K562 (cell line): Measurements from ENCODE around the gene EHBP1L1. TPM values are rescaled to one million over a fixed set of nuclear protein-coding genes. Genes with fewer than 3 reads are reported as not detected.

Experiments
- ASH1L ChIP-seq: fragments of 450-650 bp; IDR thresholded peaks from 2 replicates; pipeline ENCODE4 v1.6.1; 2018; ENCODE audit warnings: borderline replicate concordance, mild to moderate bottlenecking, low read depth; ENCODE audit not compliant: partially characterized antibody
- ATF1 ChIP-seq, 2 experiments: fragments of 450-650 bp in 1 of 2; IDR thresholded peaks; 2 replicates each; pipeline ENCODE4 v1.6.1; 2016; ENCODE audit warnings: missing compliant biosample characterization in 1 of 2, missing genetic modification characterization in 1 of 2
- BDP1 ChIP-seq: IDR thresholded peaks from 3 replicates; pipeline ENCODE4 v1.6.1; 2011; ENCODE audit not compliant: insufficient read length, insufficient read depth
- BHLHE40 ChIP-seq: IDR thresholded peaks from 2 replicates; pipeline ENCODE4 v1.6.1; 2011; ENCODE audit warnings: low read length, improper control_type of control experiment
- CCAR2 ChIP-seq: fragments of 200-400 bp; formaldehyde crosslinking; IDR thresholded peaks from 2 replicates; pipeline ENCODE4 v1.6.1; 2017; ENCODE audit warnings: mild to moderate bottlenecking, low read depth, low read length
- EP400 ChIP-seq: fragments of 450-650 bp; IDR thresholded peaks from 2 replicates; pipeline ENCODE4 v1.6.1; 2017; ENCODE audit warnings: antibody characterized with exemption, mild to moderate bottlenecking, moderate library complexity
- FOXA3 ChIP-seq, 2 experiments: fragments of 450-650 bp in 1 of 2; sonication (generic) in 1 of 2; formaldehyde crosslinking; IDR thresholded peaks in 1 of 2; conservative IDR thresholded peaks in 1 of 2; 2 replicates each; pipeline versions ENCODE4 v1.4.0 to v1.8.0; 2020 to 2022; ENCODE audit warnings: mild to moderate bottlenecking in 2 of 2, missing genetic modification reagents in 1 of 2
- FOXP1 ChIP-seq: sonication (generic); formaldehyde crosslinking; IDR thresholded peaks from 2 replicates; pipeline ENCODE4 v1.8.0; 2022; ENCODE audit warnings: mild to moderate bottlenecking, missing genetic modification reagents
- HMGN3 ChIP-seq: IDR thresholded peaks from 2 replicates; pipeline ENCODE4 v1.6.1; 2011; ENCODE audit warnings: borderline replicate concordance, low read depth, mild to moderate bottlenecking, mixed read lengths, low read length; ENCODE audit not compliant: insufficient read length; ENCODE audit errors: extremely low read depth
- MEF2A ChIP-seq: IDR thresholded peaks from 2 replicates; pipeline ENCODE4 v1.6.1; 2011; ENCODE audit warnings: low read depth, mild to moderate bottlenecking, low read length, moderate library complexity; ENCODE audit not compliant: control insufficient read depth
- MLLT1 ChIP-seq, 2 experiments: fragments of 450-650 bp; IDR thresholded peaks; 2 replicates each; pipeline ENCODE4 v1.6.1; 2016
- MTA3 ChIP-seq: fragments of 450-650 bp; formaldehyde crosslinking; IDR thresholded peaks from 2 replicates; pipeline ENCODE4 v1.6.1; 2017; ENCODE audit warnings: mild to moderate bottlenecking, borderline replicate concordance
- NCOA1 ChIP-seq: fragments of 450-650 bp; IDR thresholded peaks from 2 replicates; pipeline ENCODE4 v1.6.1; 2016; ENCODE audit warnings: low read depth
- PRMT5 ChIP-seq: sonication (generic); formaldehyde crosslinking; IDR thresholded peaks from 2 replicates; pipeline ENCODE4 v1.5.0; 2020; ENCODE audit warnings: missing genetic modification reagents
- RFX7 ChIP-seq: fragments of 250-450 bp; sonication (Bioruptor Pico); IDR thresholded peaks from 2 replicates; pipeline ENCODE4 v1.5.1; 2021; ENCODE audit warnings: mild to moderate bottlenecking
- SAFB2 ChIP-seq: fragments of 200-400 bp; formaldehyde crosslinking; IDR thresholded peaks from 2 replicates; pipeline ENCODE4 v1.6.1; 2018; ENCODE audit warnings: borderline replicate concordance, low read length, low read depth, moderate library complexity; ENCODE audit not compliant: severe bottlenecking
- SIX5 ChIP-seq, 2 experiments: IDR thresholded peaks; 2 replicates each; pipeline ENCODE4 v1.6.1; 2011; ENCODE audit warnings: low read length in 2 of 2, borderline replicate concordance in 1 of 2, low read depth in 1 of 2, mild to moderate bottlenecking in 1 of 2, moderate library complexity in 1 of 2; ENCODE audit not compliant: insufficient read depth in 1 of 2
- ZNF134 ChIP-seq: fragments of 250-450 bp; sonication (Bioruptor Pico); conservative IDR thresholded peaks from 2 replicates; pipeline ENCODE4 v1.4.0; 2020
- ZNF3 ChIP-seq: fragments of 250-450 bp; sonication (Bioruptor Pico); IDR thresholded peaks from 2 replicates; pipeline ENCODE4 v1.5.0; 2021; ENCODE audit warnings: mild to moderate bottlenecking, moderate library complexity
- ZNF436 ChIP-seq: fragments of 250-450, 450-650 bp; sonication (Bioruptor Pico); formaldehyde crosslinking; IDR thresholded peaks from 2 replicates; pipeline ENCODE4 v1.7.0; 2020; ENCODE audit warnings: mild to moderate bottlenecking
- ZNF518B ChIP-seq: fragments of 250-450 bp; sonication (Bioruptor Pico); IDR thresholded peaks from 2 replicates; pipeline ENCODE4 v1.5.0; 2021; ENCODE audit warnings: mild to moderate bottlenecking, moderate library complexity
- ZNF668 ChIP-seq: fragments of 250-450 bp; sonication (Bioruptor Pico); IDR thresholded peaks from 2 replicates; pipeline ENCODE4 v1.8.0; 2022; ENCODE audit warnings: mild to moderate bottlenecking, inconsistent platforms
- polyA plus RNA-seq, 8 experiments: library from polyadenylated mRNA; depleted of rRNA in 4 of 8; stranded (reverse) in 5 of 8; unstranded in 3 of 8; fragments of >200 nt; fragmentation: Nextera tagmentation in 2 of 8; fragmentation: Illumina TruSeq in 1 of 8; extraction: Ambion mirVana in 2 of 8; extraction: Trizol in 1 of 8; gene quantifications; 2 replicates each; pipeline versions ENCODE4 v1.2.1 to v1.2.3, GENCODE V29; 2011 to 2014; ENCODE audit warnings: inconsistent platforms in 1 of 8, missing spikeins in 1 of 8
- total RNA-seq, 7 experiments: library from RNA; depleted of rRNA in 6 of 7; stranded (reverse); fragments of >200 nt in 6 of 7; fragmentation: Illumina TruSeq in 2 of 7; extraction: Trizol in 2 of 7; gene quantifications; 2 replicates each; pipeline versions ENCODE4 v1.2.1 to v1.2.3, GENCODE V29; 2011 to 2021; ENCODE audit warnings: low replicate concordance in 1 of 7
- TF ChIP-seq, protein P1 (sequence below): fragments of 250-450 bp; sonication (Bioruptor Pico); IDR thresholded peaks from 2 replicates; pipeline ENCODE4 v1.5.0; 2021

EHBP1L1 gene
- total and polyA plus RNA-seq, 9 of the 15 experiments (the other 6 are each of a cell fraction or from before 2014, with no cell fraction given) = 0.03 to 87.1 (median 26.3) TPM

- TF ChIP-seq ZNF518B (CRISPR knock-in tag) = no peak
- peak; percentile 73 for TF ChIP-seq EP400
- TF ChIP-seq ZNF3 (CRISPR knock-in tag) = no peak
- no peak for TF ChIP-seq HMGN3
- TF ChIP-seq SAFB2 = no peak
- no peak for TF ChIP-seq FOXP1
- no peak for TF ChIP-seq ATF1 (CRISPR knock-in tag; IDR thresholded peaks at IDR 0.05)
- TF ChIP-seq ATF1 (tag; IDR thresholded peaks at IDR 0.05) = peak; percentile 97
- no peak for TF ChIP-seq FOXA3 (CRISPR knock-in tag; conservative IDR thresholded peaks at IDR 0.05 in 1 of 2, IDR thresholded peaks at IDR 0.05 in 1 of 2)
- no peak for TF ChIP-seq ZNF436 (CRISPR knock-in tag)
- no peak for TF ChIP-seq ZNF134 (CRISPR knock-in tag)
- TF ChIP-seq RFX7 (CRISPR knock-in tag) = no peak
- no peak for TF ChIP-seq CCAR2
- no peak for TF ChIP-seq ZNF668 (CRISPR knock-in tag)
- peak; percentile 49; the same call in 1 of the 2 replicates for TF ChIP-seq MTA3
- TF ChIP-seq BDP1 = no peak
- peak; percentile 92 for TF ChIP-seq ASH1L
- TF ChIP-seq BHLHE40 = peak; percentile 34; the same call in 1 of the 2 replicates
- peak in 1 of 2 experiments; percentile 100; a peak in 2 of 4 replicates for TF ChIP-seq MLLT1 (IDR thresholded peaks at IDR 0.05)
- 0 out of 2 replicates have a peak, but pooled peaks have one; percentile 17 for TF ChIP-seq MEF2A
- no peak for TF ChIP-seq NCOA1
- TF ChIP-seq SIX5 (IDR thresholded peaks at IDR 0.05; ENCODE audit: borderline replicate concordance in 1 of 2, insufficient read depth in 1 of 2, low read depth in 1 of 2, low read length in 2 of 2) = peak; percentile 44 to 53; a peak in 3 of 4 replicates
- no peak for TF ChIP-seq PRMT5
- TF ChIP-seq, protein P1, sequence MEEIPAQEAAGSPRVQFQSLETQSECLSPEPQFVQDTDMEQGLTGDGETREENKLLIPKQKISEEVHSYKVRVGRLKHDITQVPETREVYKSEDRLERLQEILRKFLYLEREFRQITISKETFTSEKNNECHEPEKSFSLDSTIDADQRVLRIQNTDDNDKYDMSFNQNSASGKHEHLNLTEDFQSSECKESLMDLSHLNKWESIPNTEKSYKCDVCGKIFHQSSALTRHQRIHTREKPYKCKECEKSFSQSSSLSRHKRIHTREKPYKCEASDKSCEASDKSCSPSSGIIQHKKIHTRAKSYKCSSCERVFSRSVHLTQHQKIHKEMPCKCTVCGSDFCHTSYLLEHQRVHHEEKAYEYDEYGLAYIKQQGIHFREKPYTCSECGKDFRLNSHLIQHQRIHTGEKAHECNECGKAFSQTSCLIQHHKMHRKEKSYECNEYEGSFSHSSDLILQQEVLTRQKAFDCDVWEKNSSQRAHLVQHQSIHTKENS (CRISPR knock-in tag) = no peak
Measured at GRCh38 chr11:65615229-65615949, 39.5 kb downstream of the EHBP1L1 start, which contains the start of gene PCNX3 (continued).
